Measurements from ENCODE around the gene ANKRD9.

DNA sequence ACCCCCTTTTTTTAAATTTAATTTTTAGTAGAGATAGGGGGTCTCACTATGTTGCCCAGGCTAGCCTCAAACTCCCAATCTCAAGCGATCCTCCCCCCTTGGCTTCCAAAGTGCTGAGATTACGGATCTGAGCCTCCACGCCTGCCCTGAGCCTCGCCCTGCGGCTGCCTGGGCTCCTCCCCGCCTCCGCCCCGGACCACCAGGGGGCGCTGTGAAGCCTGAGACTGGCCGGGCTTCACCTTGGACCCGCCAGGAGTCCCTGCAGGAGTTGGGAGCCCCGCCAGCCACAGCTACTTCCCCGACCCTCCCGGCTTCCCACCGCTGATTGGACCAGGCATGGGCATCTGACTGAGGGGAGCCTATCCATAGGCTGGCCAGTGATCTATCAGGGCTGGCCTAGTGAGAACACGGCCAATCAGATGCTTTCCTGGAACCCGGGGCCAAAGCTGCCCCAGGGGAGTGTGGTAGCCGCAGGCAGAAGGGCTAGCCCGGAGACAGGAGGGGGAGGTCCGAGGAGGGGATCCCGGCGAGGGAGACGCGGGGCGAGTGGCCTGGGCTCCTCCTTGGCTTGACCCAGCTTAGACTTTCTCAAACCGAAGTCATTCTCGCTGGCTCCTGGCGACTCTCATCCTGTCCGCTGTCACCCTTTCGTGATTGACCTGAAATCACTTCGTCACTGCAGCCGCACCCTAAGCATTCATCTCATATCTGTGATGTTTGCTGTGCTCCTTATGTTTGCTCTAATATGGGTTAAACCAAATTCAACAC, 15.1 kb upstream of the ANKRD9 start:
- TF ChIP-seq FOXP1 (IDR thresholded peaks at IDR 0.05) (no peak), FOXP1 (CRISPR knock-in tag; IDR thresholded peaks at IDR 0.05) (0 out of 2 replicates have a peak, but pooled peaks have one; percentile 15), CC2D1A (CRISPR knock-in tag; IDR thresholded peaks at IDR 0.05) (no peak)
